CD14-positive monocyte (primary cell): ENCODE results near the gene CIPC. TPM values are rescaled to one million over a fixed set of nuclear protein-coding genes. Genes with fewer than 3 reads are reported as not detected.

Source experiments
- DNase-seq, 3 donors: peaks; one replicate each; pipeline ENCODE4 v3.0.0-alpha.2; 2011 to 2022
- H2AFZ ChIP-seq: 2 replicates; pipeline ENCODE4 v1.6.0; 2012; ENCODE audit warnings: mild to moderate bottlenecking, low read depth, low read length, inconsistent platforms; ENCODE audit not compliant: insufficient read depth, poor library complexity, severe bottlenecking
- H3K27ac ChIP-seq, 2 donors: 1 replicate in 1 of 2; 2 replicates in 1 of 2; pipeline ENCODE4 v1.5.1; 2012 to 2013; ENCODE audit warnings: low read length in 2 of 2, control low read depth in 1 of 2, inconsistent platforms in 1 of 2, low read depth in 1 of 2, mild to moderate bottlenecking in 1 of 2
- H3K27me3 ChIP-seq, 2 donors: one replicate each; pipeline versions ENCODE4 v1.6.0 to v1.6.1; 2011 to 2013; ENCODE audit warnings: low read length in 2 of 2; ENCODE audit not compliant: control insufficient read depth in 2 of 2, insufficient read depth in 2 of 2
- H3K36me3 ChIP-seq, 2 donors: replicated peaks in 1 of 2; 1 replicate in 1 of 2; 2 replicates in 1 of 2; pipeline versions ENCODE4 v1.5.1 to v1.6.1; 2012 to 2013; ENCODE audit warnings: low read length in 2 of 2, control low read depth in 1 of 2, inconsistent platforms in 1 of 2, mild to moderate bottlenecking in 1 of 2; ENCODE audit not compliant: insufficient read depth in 2 of 2, control insufficient read depth in 1 of 2
- H3K4me1 ChIP-seq, 2 donors: 1 replicate in 1 of 2; 2 replicates in 1 of 2; pipeline versions ENCODE4 v1.5.1 to v1.6.1; 2012 to 2013; ENCODE audit warnings: low read length in 2 of 2, control low read depth in 1 of 2, inconsistent platforms in 1 of 2, mild to moderate bottlenecking in 1 of 2, moderate library complexity in 1 of 2; ENCODE audit not compliant: insufficient read depth in 2 of 2, control insufficient read depth in 1 of 2
- H3K4me2 ChIP-seq: replicated peaks from 2 replicates; pipeline ENCODE3; 2012; ENCODE audit warnings: low read length, moderate library complexity, mild to moderate bottlenecking; ENCODE audit not compliant: poor library complexity, severe bottlenecking; ENCODE audit errors: extremely low read depth
- H3K4me3 ChIP-seq, 3 experiments: fragments of 200-600 bp in 1 of 3; sonication (generic) in 1 of 3; replicated peaks in 1 of 3; 1 replicate in 2 of 3; 2 replicates in 1 of 3; pipeline ENCODE4 v1.5.1; 2011 to 2013; ENCODE audit warnings: low read length in 3 of 3, mild to moderate bottlenecking in 3 of 3, control low read depth in 2 of 3, low read depth in 2 of 3, inconsistent platforms in 1 of 3, moderate library complexity in 1 of 3
- H3K79me2 ChIP-seq: 2 replicates; pipeline ENCODE4 v1.6.0; 2012; ENCODE audit warnings: mild to moderate bottlenecking, control low read depth, inconsistent platforms, low read length, moderate library complexity; ENCODE audit not compliant: insufficient read depth
- H3K9ac ChIP-seq: 2 replicates; pipeline ENCODE4 v1.6.0; 2017; ENCODE audit warnings: low read length, mild to moderate bottlenecking; ENCODE audit not compliant: insufficient read depth, poor library complexity, severe bottlenecking
- H3K9me3 ChIP-seq, 2 donors: replicated peaks in 1 of 2; 1 replicate in 1 of 2; 2 replicates in 1 of 2; pipeline versions ENCODE4 v1.5.1 to v1.6.1; 2012 to 2013; ENCODE audit warnings: low read length in 2 of 2, control low read depth in 1 of 2; ENCODE audit not compliant: control insufficient read depth in 1 of 2, insufficient read depth in 1 of 2
- H4K20me1 ChIP-seq: 2 replicates; pipeline ENCODE4 v1.6.0; 2012; ENCODE audit warnings: mild to moderate bottlenecking, low read length, control low read depth, moderate library complexity; ENCODE audit not compliant: insufficient read depth
- H3K27ac Mint-ChIP-seq, 7 donors: one replicate each; pipeline ENCODE4 v1.8.0; 2020; ENCODE audit warnings: mild to moderate bottlenecking in 7 of 7, mixed read lengths in 7 of 7, moderate library complexity in 6 of 7, inconsistent platforms in 2 of 7
- H3K27me3 Mint-ChIP-seq, 3 donors: one replicate each; pipeline ENCODE4 v1.8.0; 2021 to 2022; ENCODE audit warnings: low read depth in 3 of 3, mild to moderate bottlenecking in 3 of 3, mixed read lengths in 3 of 3, moderate library complexity in 3 of 3, inconsistent platforms in 1 of 3
- H3K36me3 Mint-ChIP-seq, 2 donors: one replicate each; pipeline ENCODE4 v1.8.0; 2020; ENCODE audit warnings: mixed read lengths in 2 of 2, inconsistent platforms in 1 of 2, mild to moderate bottlenecking in 1 of 2
- H3K4me1 Mint-ChIP-seq: one replicate; pipeline ENCODE4 v1.8.0; 2020; ENCODE audit warnings: mild to moderate bottlenecking, mixed read lengths
- H3K4me3 Mint-ChIP-seq, 2 donors: one replicate each; pipeline ENCODE4 v1.8.0; 2020; ENCODE audit warnings: mild to moderate bottlenecking in 2 of 2, mixed read lengths in 2 of 2, moderate library complexity in 1 of 2
- H3K9me3 Mint-ChIP-seq, 7 donors: one replicate each; pipeline ENCODE4 v1.8.0; 2020 to 2022; ENCODE audit warnings: mixed read lengths in 7 of 7, mild to moderate bottlenecking in 6 of 7, moderate library complexity in 6 of 7, inconsistent platforms in 2 of 7
- WGBS: methylation state at CpG from one replicate; pipeline ENCODE4 v1.1.5; 2013; ENCODE audit warnings: missing lambda C conversion rate; ENCODE audit not compliant: insufficient coverage; 5-methylcytosine and 5-hydroxymethylcytosine counted together
- intact Hi-C, 2 donors: fragments of 100-400 bp; cut with micrococcal nuclease; formaldehyde crosslinking; loops; one replicate each; pipeline versions ENCODE4 v1.15.0 to v1.15.1; 2023
- polyA plus RNA-seq, 3 donors: library from polyadenylated mRNA; depleted of rRNA in 1 of 3; unstranded in 2 of 3; stranded (reverse) in 1 of 3; fragments of 300-500 nt in 2 of 3; fragments of >200 nt in 1 of 3; fragmentation: Illumina TruSeq in 2 of 3; gene quantifications; 1 replicate in 2 of 3; 2 replicates in 1 of 3; pipeline ENCODE4 v1.2.3, GENCODE V29; 2012 to 2021
- TF ChIP-seq, protein P1 (sequence below): fragments of 200-600 bp; IDR thresholded peaks from one replicate; pipeline ENCODE4 v1.8.0; 2022; ENCODE audit warnings: antibody characterized with exemption, mild to moderate bottlenecking

Gene CIPC
- polyA plus RNA-seq, 3 donors, result 4.4 to 11.2 (median 7.0) TPM

DNA sequence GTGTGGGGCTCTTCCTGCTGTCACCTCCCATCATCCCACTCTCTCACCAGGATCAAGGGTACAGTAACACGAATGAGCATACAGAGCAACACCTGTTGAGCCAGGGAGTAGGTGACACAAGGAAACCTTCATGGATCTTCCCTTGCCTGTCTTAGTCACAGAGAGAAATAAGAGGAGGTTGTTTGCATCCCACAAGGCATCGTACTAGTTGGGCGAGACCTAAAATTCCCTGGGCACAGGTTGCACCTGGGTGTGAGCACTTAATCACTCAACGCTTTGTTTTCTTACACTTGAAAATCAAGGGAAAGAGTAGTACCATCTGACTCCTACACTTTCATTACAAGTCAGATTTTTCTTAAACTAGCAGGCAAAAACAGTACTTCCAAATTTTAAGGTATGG is 16.6 kb downstream of the CIPC start:
- Histone ChIP-seq H3K27ac (no peak overlapping the region), H3K36me3 (peaks cover 39 to 75% of the 10 kb centered on the region in 2 donors), H3K4me1 (peaks cover 0 to 2% of the 10 kb centered on the region in 2 donors), H3K4me2 (no peak overlapping the region), H3K4me3 (no peak overlapping the region), H3K9ac (no peak overlapping the region), H3K9me3 (no peaks in the 10 kb centered on the region), H2AFZ (no peak overlapping the region), H3K79me2 (no peaks in the 10 kb centered on the region), H3K27me3 (no peaks in the 10 kb centered on the region), H4K20me1 (no peaks in the 10 kb centered on the region)
- no peaks in the 10 kb centered on the region for H3K9me3 Mint-ChIP-seq
- intact Hi-C loops, result no loop called here
- H3K4me1 Mint-ChIP-seq, result no peaks in the 10 kb centered on the region
- H3K27ac Mint-ChIP-seq, result no peak overlapping the region
- DNase-seq, result no peak
- H3K27me3 Mint-ChIP-seq, result no peaks in the 10 kb centered on the region
- 100% methylated on average over 2 of the region's 4 CpGs for WGBS
- H3K4me3 Mint-ChIP-seq, result no peak overlapping the region
- peaks cover 52 to 60% of the 10 kb centered on the region in 2 donors for H3K36me3 Mint-ChIP-seq
- TF ChIP-seq, protein P1, sequence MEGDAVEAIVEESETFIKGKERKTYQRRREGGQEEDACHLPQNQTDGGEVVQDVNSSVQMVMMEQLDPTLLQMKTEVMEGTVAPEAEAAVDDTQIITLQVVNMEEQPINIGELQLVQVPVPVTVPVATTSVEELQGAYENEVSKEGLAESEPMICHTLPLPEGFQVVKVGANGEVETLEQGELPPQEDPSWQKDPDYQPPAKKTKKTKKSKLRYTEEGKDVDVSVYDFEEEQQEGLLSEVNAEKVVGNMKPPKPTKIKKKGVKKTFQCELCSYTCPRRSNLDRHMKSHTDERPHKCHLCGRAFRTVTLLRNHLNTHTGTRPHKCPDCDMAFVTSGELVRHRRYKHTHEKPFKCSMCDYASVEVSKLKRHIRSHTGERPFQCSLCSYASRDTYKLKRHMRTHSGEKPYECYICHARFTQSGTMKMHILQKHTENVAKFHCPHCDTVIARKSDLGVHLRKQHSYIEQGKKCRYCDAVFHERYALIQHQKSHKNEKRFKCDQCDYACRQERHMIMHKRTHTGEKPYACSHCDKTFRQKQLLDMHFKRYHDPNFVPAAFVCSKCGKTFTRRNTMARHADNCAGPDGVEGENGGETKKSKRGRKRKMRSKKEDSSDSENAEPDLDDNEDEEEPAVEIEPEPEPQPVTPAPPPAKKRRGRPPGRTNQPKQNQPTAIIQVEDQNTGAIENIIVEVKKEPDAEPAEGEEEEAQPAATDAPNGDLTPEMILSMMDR, result no peak

DNA sequence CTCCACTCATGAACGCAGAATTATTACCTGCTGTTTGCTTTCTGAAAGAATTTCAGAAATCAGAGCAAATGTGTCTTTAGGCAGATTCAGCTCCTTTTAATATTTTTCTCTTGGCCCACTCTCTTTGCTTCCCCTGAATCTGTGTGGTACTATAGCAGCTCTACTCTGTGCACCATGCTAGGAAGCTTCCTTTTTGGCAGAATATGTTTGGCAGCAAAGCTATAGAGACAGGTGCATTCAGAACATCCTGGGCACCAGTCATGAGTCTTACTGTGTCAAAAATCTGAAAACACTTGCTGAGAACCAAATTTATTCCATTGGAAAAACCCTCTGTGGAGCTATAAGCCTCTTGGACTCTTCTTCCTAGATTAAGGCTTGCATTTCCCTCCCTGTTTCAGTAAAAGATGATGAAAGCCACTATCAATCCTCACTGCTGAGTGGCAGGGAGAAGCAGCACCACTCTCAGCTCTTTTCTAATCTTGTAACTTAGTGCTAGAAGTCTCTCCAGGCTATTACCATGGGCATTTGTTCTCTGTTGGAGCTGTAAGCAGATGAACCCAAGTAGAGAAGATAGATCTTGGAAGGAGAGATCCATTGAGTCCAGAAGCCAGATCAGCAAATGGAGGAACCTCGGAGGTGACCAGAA is 18.2 kb downstream of the CIPC start:
- H3K4me3 ChIP-seq, result no peak overlapping the region
- H3K27ac ChIP-seq, result no peak overlapping the region
- intact Hi-C loops, result no loop called here
- no peaks in the 10 kb centered on the region for H3K9me3 Mint-ChIP-seq
- no peaks in the 10 kb centered on the region for H4K20me1 ChIP-seq
- H3K36me3 ChIP-seq, result peaks cover 26 to 58% of the 10 kb centered on the region in 2 donors
- TF ChIP-seq, protein P1, result no peak
- no peaks in the 10 kb centered on the region for H3K9me3 ChIP-seq
- no peak overlapping the region for H2AFZ ChIP-seq
- no peak overlapping the region for H3K4me2 ChIP-seq
- no peak for DNase-seq
- H3K79me2 ChIP-seq, result no peaks in the 10 kb centered on the region
- H3K4me1 Mint-ChIP-seq, result peaks cover 10% of the 10 kb centered on the region
- H3K9ac ChIP-seq, result no peak overlapping the region
- H3K27ac Mint-ChIP-seq, result no peak overlapping the region
- H3K4me3 Mint-ChIP-seq, result no peak overlapping the region
- 100% methylated on average over 1 of the region's 2 CpGs for WGBS
- H3K4me1 ChIP-seq, result peaks cover 14 to 19% of the 10 kb centered on the region in 2 donors
- no peaks in the 10 kb centered on the region for H3K27me3 ChIP-seq
- no peaks in the 10 kb centered on the region for H3K27me3 Mint-ChIP-seq
- H3K36me3 Mint-ChIP-seq, result peaks cover 39 to 46% of the 10 kb centered on the region in 2 donors
